Measurements from ENCODE around the gene GALNT15.

DNA sequence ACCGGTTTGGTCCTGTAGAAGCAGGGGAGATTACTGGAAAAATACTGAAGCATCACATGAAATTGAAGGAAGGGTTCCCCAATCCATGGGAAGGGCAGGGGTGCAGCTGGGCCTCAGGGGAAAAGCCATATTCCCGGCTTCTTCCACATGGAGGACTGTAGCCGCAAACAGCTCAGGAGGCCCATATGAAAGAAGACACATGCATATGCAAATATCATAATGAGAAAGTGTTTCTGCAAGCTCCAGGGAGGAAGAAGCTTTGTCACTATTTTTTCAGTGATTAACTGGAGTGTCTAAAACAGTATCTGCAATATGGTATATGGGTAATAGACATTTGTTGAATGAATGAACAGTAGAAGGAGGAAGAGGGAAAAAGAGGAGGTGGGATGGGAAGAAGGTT is 71.1 kb downstream of the GALNT15 start:
- TF ChIP-seq, protein P1, sequence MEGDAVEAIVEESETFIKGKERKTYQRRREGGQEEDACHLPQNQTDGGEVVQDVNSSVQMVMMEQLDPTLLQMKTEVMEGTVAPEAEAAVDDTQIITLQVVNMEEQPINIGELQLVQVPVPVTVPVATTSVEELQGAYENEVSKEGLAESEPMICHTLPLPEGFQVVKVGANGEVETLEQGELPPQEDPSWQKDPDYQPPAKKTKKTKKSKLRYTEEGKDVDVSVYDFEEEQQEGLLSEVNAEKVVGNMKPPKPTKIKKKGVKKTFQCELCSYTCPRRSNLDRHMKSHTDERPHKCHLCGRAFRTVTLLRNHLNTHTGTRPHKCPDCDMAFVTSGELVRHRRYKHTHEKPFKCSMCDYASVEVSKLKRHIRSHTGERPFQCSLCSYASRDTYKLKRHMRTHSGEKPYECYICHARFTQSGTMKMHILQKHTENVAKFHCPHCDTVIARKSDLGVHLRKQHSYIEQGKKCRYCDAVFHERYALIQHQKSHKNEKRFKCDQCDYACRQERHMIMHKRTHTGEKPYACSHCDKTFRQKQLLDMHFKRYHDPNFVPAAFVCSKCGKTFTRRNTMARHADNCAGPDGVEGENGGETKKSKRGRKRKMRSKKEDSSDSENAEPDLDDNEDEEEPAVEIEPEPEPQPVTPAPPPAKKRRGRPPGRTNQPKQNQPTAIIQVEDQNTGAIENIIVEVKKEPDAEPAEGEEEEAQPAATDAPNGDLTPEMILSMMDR (IDR thresholded peaks at IDR 0.05): no peak
- TF ChIP-seq ZFX (IDR thresholded peaks at IDR 0.05; ENCODE audit: borderline replicate concordance): no peak

Measured in 22Rv1 (cell line).